ENCODE results near the gene BORA. TPM values are rescaled to one million over a fixed set of nuclear protein-coding genes. Genes with fewer than 3 reads are reported as not detected.

The BORA gene
- total RNA-seq, 1 donor from 2014 or later: 51.9 TPM

DNA sequence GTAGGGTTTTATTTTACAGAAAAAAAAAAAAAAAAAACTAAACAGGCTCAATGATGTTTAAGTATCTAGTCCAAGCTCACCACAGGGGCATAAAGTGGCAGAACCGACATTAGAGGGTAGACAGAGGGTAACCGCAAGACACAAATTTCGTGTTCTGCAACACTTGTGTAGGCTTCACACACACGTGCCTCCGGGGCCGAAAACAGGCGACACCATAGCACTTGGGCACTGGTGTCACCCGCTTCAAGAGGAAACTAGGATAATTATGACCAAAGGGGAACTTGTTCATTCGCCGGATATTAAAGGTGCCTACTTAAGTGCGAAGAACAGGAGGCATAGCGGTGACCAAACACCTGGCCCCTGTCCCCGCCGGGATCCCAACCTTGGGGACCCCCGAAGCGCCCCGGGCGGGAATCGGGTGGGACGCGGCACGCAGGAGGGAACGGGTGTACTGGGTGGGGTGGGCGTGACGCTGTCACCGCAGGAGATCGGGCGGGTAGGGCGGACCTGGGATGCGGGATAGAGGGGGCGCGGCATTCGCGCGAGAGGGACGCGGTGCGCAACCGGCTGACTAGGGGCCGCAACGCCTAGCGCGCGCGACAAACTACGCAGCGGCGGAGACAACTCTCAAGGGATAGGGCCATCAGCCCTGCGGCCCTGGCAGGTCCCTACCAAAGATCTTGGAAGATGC lies 852 bp upstream of the BORA start:
- Histone ChIP-seq H3K36me3 (peaks cover 7% of the 10 kb centered on the region), H3K4me3 (peak overlapping the region; percentile 67), H3K79me2 (ENCODE audit: low read depth) (peaks cover 92% of the 10 kb centered on the region), H3K4me2 (peak overlapping the region; percentile 88), H3K4me1 (peaks cover 26% of the 10 kb centered on the region), H2AFZ (replicated peaks) (peak overlapping the region; percentile 84), H3K27me3 (no peaks in the 10 kb centered on the region), H3K9me3 (ENCODE audit: low read depth) (no peaks in the 10 kb centered on the region), H3K27ac (no peak overlapping the region), H4K20me1 (ENCODE audit: low read depth) (peaks cover 14% of the 10 kb centered on the region), H3F3A (ENCODE audit: low read depth) (no peaks in the 10 kb centered on the region), H3K9ac (peak overlapping the region; percentile 17)
- Mint-ChIP-seq H3K9me3 (peaks cover 25% of the 10 kb centered on the region), H3K4me3 (peak overlapping the region; percentile 99), H3K27ac (peak overlapping the region; percentile 98), H3K27me3 (ENCODE audit: insufficient read depth, low read depth) (peaks cover 3% of the 10 kb centered on the region), H3K36me3 (peaks cover 42% of the 10 kb centered on the region), H3K4me1 (peaks cover 22% of the 10 kb centered on the region)
- DNase-seq (ENCODE audit: low spot score): peak; percentile 79
- TF ChIP-seq, protein P1, sequence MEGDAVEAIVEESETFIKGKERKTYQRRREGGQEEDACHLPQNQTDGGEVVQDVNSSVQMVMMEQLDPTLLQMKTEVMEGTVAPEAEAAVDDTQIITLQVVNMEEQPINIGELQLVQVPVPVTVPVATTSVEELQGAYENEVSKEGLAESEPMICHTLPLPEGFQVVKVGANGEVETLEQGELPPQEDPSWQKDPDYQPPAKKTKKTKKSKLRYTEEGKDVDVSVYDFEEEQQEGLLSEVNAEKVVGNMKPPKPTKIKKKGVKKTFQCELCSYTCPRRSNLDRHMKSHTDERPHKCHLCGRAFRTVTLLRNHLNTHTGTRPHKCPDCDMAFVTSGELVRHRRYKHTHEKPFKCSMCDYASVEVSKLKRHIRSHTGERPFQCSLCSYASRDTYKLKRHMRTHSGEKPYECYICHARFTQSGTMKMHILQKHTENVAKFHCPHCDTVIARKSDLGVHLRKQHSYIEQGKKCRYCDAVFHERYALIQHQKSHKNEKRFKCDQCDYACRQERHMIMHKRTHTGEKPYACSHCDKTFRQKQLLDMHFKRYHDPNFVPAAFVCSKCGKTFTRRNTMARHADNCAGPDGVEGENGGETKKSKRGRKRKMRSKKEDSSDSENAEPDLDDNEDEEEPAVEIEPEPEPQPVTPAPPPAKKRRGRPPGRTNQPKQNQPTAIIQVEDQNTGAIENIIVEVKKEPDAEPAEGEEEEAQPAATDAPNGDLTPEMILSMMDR (IDR thresholded peaks at IDR 0.05): no peak
- TF ChIP-seq EZH2phosphoT487 (IDR thresholded peaks at IDR 0.05) (no peak), EZH2 (IDR thresholded peaks at IDR 0.05) (no peak)

- Mint-ChIP-seq H3K4me1 (peaks cover 22% of the 10 kb centered on the region), H3K27me3 (ENCODE audit: insufficient read depth, low read depth) (peaks cover 3% of the 10 kb centered on the region), H3K36me3 (peaks cover 33% of the 10 kb centered on the region), H3K27ac (peak overlapping the region; percentile 90), H3K9me3 (peaks cover 14% of the 10 kb centered on the region), H3K4me3 (peak overlapping the region; percentile 99)
- H3K4me1 ChIP-seq: peaks cover 21% of the 10 kb centered on the region
- no peak for DNase-seq (ENCODE audit: low spot score)
- peak overlapping the region; percentile 38 for H3K9ac ChIP-seq
- no peaks in the 10 kb centered on the region for H3F3A ChIP-seq (ENCODE audit: low read depth)
- peaks cover 91% of the 10 kb centered on the region for H3K79me2 ChIP-seq (ENCODE audit: low read depth)
- peak overlapping the region; percentile 67 for H3K4me3 ChIP-seq
- H3K4me2 ChIP-seq: peak overlapping the region; percentile 88
- peaks cover 8% of the 10 kb centered on the region for H4K20me1 ChIP-seq (ENCODE audit: low read depth)
- TF ChIP-seq EZH2phosphoT487 (IDR thresholded peaks at IDR 0.05) (no peak), EZH2 (IDR thresholded peaks at IDR 0.05) (no peak)
- TF ChIP-seq, protein P1 (IDR thresholded peaks at IDR 0.05): no peak
- H3K36me3 ChIP-seq: peaks cover 10% of the 10 kb centered on the region
- H3K27ac ChIP-seq: no peak overlapping the region
- no peaks in the 10 kb centered on the region for H3K27me3 ChIP-seq
- no peaks in the 10 kb centered on the region for H3K9me3 ChIP-seq (ENCODE audit: low read depth)
- peak overlapping the region; percentile 79 for H2AFZ ChIP-seq (replicated peaks)
Observed at GRCh38 chr13:72728290-72728605, 525 bp downstream of the BORA start.

GRCh38 chr13:72737033-72737432 lies 9.3 kb downstream of the BORA start:
- Histone ChIP-seq H4K20me1 (ENCODE audit: low read depth) (peaks cover 10% of the 10 kb centered on the region), H2AFZ (replicated peaks) (no peak overlapping the region), H3K4me2 (no peak overlapping the region), H3K4me1 (no peaks in the 10 kb centered on the region), H3K9me3 (ENCODE audit: low read depth) (no peaks in the 10 kb centered on the region), H3K27ac (no peak overlapping the region), H3K4me3 (no peak overlapping the region), H3K27me3 (no peaks in the 10 kb centered on the region), H3F3A (ENCODE audit: low read depth) (no peaks in the 10 kb centered on the region), H3K9ac (no peak overlapping the region), H3K79me2 (ENCODE audit: low read depth) (peaks cover 36% of the 10 kb centered on the region), H3K36me3 (peaks cover 36% of the 10 kb centered on the region)
- no peak for TF ChIP-seq EZH2phosphoT487 (IDR thresholded peaks at IDR 0.05)
- TF ChIP-seq EZH2 (IDR thresholded peaks at IDR 0.05): no peak
- TF ChIP-seq, protein P1 (IDR thresholded peaks at IDR 0.05): no peak
- no peaks in the 10 kb centered on the region for H3K9me3 Mint-ChIP-seq
- H3K4me3 Mint-ChIP-seq: no peak overlapping the region
- no peaks in the 10 kb centered on the region for H3K27me3 Mint-ChIP-seq (ENCODE audit: insufficient read depth, low read depth)
- no peak for DNase-seq (ENCODE audit: low spot score)
- peaks cover 2% of the 10 kb centered on the region for H3K4me1 Mint-ChIP-seq
- H3K27ac Mint-ChIP-seq: no peak overlapping the region
- H3K36me3 Mint-ChIP-seq: peaks cover 21% of the 10 kb centered on the region

Measured in neural progenitor cell (in vitro differentiated cells).